BE2C (cell line): Measurements from ENCODE around the gene LDLRAD4.

ENCODE experiments used
- DNase-seq: peaks from one replicate; pipeline ENCODE4 v3.0.0-alpha.2; 2020
- H3K27me3 ChIP-seq: fragments of 250-450 bp; sonication (Bioruptor Pico); 2 replicates; pipeline ENCODE4 v1.5.1; 2020; ENCODE audit warnings: mild to moderate bottlenecking
- H3K36me3 ChIP-seq: fragments of 250-450 bp; sonication (Bioruptor Pico); 2 replicates; pipeline ENCODE4 v1.5.1; 2020; ENCODE audit warnings: mild to moderate bottlenecking
- H3K4me1 ChIP-seq: fragments of 250-450 bp; sonication (Bioruptor Pico); 2 replicates; pipeline ENCODE4 v1.5.1; 2020
- H3K4me3 ChIP-seq: 2 replicates; pipeline ENCODE4 v1.5.1; 2011; ENCODE audit warnings: low read depth, low read length
- H3K9me3 ChIP-seq: fragments of 250-450 bp; sonication (Bioruptor Pico); 2 replicates; pipeline ENCODE4 v1.5.1; 2020
- CTCF ChIP-seq: IDR thresholded peaks from 2 replicates; pipeline ENCODE4 v1.5.1; 2012; ENCODE audit warnings: mild to moderate bottlenecking, low read depth, low read length

The LDLRAD4 gene

GRCh38 chr18:13621886-13622619 is 403.5 kb downstream of the LDLRAD4 start:
- no peak for DNase-seq
- H3K4me1 ChIP-seq: no peaks in the 10 kb centered on the region
- TF ChIP-seq CTCF: no peak
- H3K4me3 ChIP-seq: no peak overlapping the region
- H3K9me3 ChIP-seq: no peaks in the 10 kb centered on the region
- H3K36me3 ChIP-seq: no peaks in the 10 kb centered on the region
- H3K27me3 ChIP-seq: no peaks in the 10 kb centered on the region

GRCh38 chr18:13622751-13623150 is 404.2 kb downstream of the LDLRAD4 start:
- H3K27me3 ChIP-seq: no peaks in the 10 kb centered on the region
- H3K9me3 ChIP-seq: no peaks in the 10 kb centered on the region
- TF ChIP-seq CTCF: no peak
- no peak overlapping the region for H3K4me3 ChIP-seq
- DNase-seq: no peak
- no peaks in the 10 kb centered on the region for H3K4me1 ChIP-seq
- no peaks in the 10 kb centered on the region for H3K36me3 ChIP-seq

- H3K4me3 ChIP-seq: no peak overlapping the region
- H3K36me3 ChIP-seq: no peaks in the 10 kb centered on the region
- DNase-seq: no peak
- no peaks in the 10 kb centered on the region for H3K27me3 ChIP-seq
- no peak for TF ChIP-seq CTCF
- no peaks in the 10 kb centered on the region for H3K4me1 ChIP-seq
- H3K9me3 ChIP-seq: no peaks in the 10 kb centered on the region
Measured at GRCh38 chr18:13623348-13623747, 404.8 kb downstream of the LDLRAD4 start.

- no peak for DNase-seq
- no peaks in the 10 kb centered on the region for H3K36me3 ChIP-seq
Measured at GRCh38 chr18:13623871-13624270, 405.3 kb downstream of the LDLRAD4 start.

GRCh38 chr18:13624563-13625237 is 406.1 kb downstream of the LDLRAD4 start:
- no peak for TF ChIP-seq CTCF
- no peak for DNase-seq
- no peaks in the 10 kb centered on the region for H3K36me3 ChIP-seq
- no peaks in the 10 kb centered on the region for H3K27me3 ChIP-seq
- no peak overlapping the region for H3K4me3 ChIP-seq
- no peaks in the 10 kb centered on the region for H3K4me1 ChIP-seq
- no peaks in the 10 kb centered on the region for H3K9me3 ChIP-seq

More at GRCh38 chr18:13623871-13624270, 405.3 kb downstream of the LDLRAD4 start:
- Histone ChIP-seq H3K9me3 (no peaks in the 10 kb centered on the region), H3K4me3 (no peak overlapping the region), H3K4me1 (no peaks in the 10 kb centered on the region), H3K27me3 (no peaks in the 10 kb centered on the region)
- no peak for TF ChIP-seq CTCF

- H3K27me3 ChIP-seq: no peaks in the 10 kb centered on the region
- no peaks in the 10 kb centered on the region for H3K9me3 ChIP-seq
- no peak for DNase-seq
- no peaks in the 10 kb centered on the region; the same call in 1 of the 2 replicates for H3K4me1 ChIP-seq
- no peaks in the 10 kb centered on the region for H3K36me3 ChIP-seq
- TF ChIP-seq CTCF: no peak
- no peak overlapping the region for H3K4me3 ChIP-seq
Measured at GRCh38 chr18:13625355-13625754, 406.8 kb downstream of the LDLRAD4 start.
